GM18858 (cell line): ENCODE data around the gene BCL6.
A peak's percentile ranks its signal among the peaks of the same experiment; 100 is the strongest.

Experiments
- ATAC-seq: cut with Tn5 transposase; IDR thresholded peaks from one replicate; pipeline ENCODE4 v1.9.1; 2021; ENCODE audit not compliant: unreplicated experiment

The BCL6 gene

GRCh38 chr3:187720337-187720670, 25.0 kb downstream of the BCL6 start:
- ATAC-seq = no peak

GRCh38 chr3:187719628-187720336, 25.5 kb downstream of the BCL6 start:
- no peak for ATAC-seq

GRCh38 chr3:187718802-187719201, 26.5 kb downstream of the BCL6 start:
- no peak for ATAC-seq

GRCh38 chr3:187717572-187717971, 27.7 kb downstream of the BCL6 start:
- no peak for ATAC-seq

GRCh38 chr3:187714404-187714979, 30.8 kb downstream of the BCL6 start:
- peak; percentile 87 for ATAC-seq

- ATAC-seq = no peak
Measured at GRCh38 chr3:187713504-187713903, 31.8 kb downstream of the BCL6 start.

- ATAC-seq = no peak
Measured at GRCh38 chr3:187709155-187709554, 36.1 kb downstream of the BCL6 start.

GRCh38 chr3:187708696-187709095, 36.6 kb downstream of the BCL6 start:
- ATAC-seq = no peak

GRCh38 chr3:187706971-187707370, 38.3 kb downstream of the BCL6 start:
- no peak for ATAC-seq

- ATAC-seq = no peak
Measured at GRCh38 chr3:187705164-187705563, 40.1 kb downstream of the BCL6 start.

GRCh38 chr3:187702507-187703033, 42.7 kb downstream of the BCL6 start, which contains the start of gene RTP2:
TSS of gene RTP2 (minus strand) at chr3:187702557. CDS start at chr3:187702128, 429 bp downstream.
- no peak for ATAC-seq

- no peak for ATAC-seq
Measured at GRCh38 chr3:187700249-187700648, 45.0 kb downstream of the BCL6 start.

- no peak for ATAC-seq
Measured at GRCh38 chr3:187698499-187699399, 46.5 kb downstream of the BCL6 start.

- no peak for ATAC-seq
Measured at GRCh38 chr3:187696021-187696420, 49.2 kb downstream of the BCL6 start.

GRCh38 chr3:187695449-187695848, 49.8 kb downstream of the BCL6 start:
- no peak for ATAC-seq

GRCh38 chr3:187694801-187695200, 50.5 kb downstream of the BCL6 start:
- ATAC-seq = no peak

- no peak for ATAC-seq
Measured at GRCh38 chr3:187693431-187693830, 51.8 kb downstream of the BCL6 start.

- ATAC-seq = no peak
Measured at GRCh38 chr3:187689984-187690383, 55.3 kb downstream of the BCL6 start.

- no peak for ATAC-seq
Measured at GRCh38 chr3:187686621-187687273, 58.5 kb downstream of the BCL6 start.

GRCh38 chr3:187685948-187686347, 59.3 kb downstream of the BCL6 start:
- no peak for ATAC-seq

- ATAC-seq = no peak
Measured at GRCh38 chr3:187684880-187685279, 60.4 kb downstream of the BCL6 start.
